ENCODE measurements around the gene NREP. TPM values are rescaled to one million over a fixed set of nuclear protein-coding genes. Genes with fewer than 3 reads are reported as not detected.
A peak's percentile ranks its signal among the peaks of the same experiment; 100 is the strongest.

NREP gene
- total and polyA plus RNA-seq, 8 donors, result 33.9 to 1,154 (median 1,003) TPM

DNA sequence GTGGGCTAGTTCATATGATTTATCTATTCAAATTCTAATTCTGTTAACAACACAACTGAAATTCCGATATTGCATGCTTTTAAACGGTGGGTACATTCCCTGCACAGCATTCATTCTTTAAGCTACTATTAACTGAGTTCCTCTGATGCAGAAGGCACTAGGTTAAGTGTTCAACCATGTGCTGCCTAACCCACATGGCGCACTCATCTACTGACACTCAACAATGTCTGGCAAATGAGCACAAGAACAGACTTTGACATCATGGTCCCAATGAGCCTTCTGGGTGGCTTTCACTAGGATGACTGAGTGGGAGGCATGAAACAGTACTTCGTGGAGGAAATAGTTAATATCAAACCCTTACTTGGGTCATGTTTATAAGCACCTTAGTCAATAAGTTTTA, 10.2 kb downstream of the NREP start:
- Histone ChIP-seq H3K36me3 (no peaks in the 10 kb centered on the region), H3K4me1 (peaks cover 11 to 13% of the 10 kb centered on the region in 2 donors), H3K4me3 (no peak overlapping the region), H3K27me3 (no peaks in the 10 kb centered on the region), H3K9me3 (no peaks in the 10 kb centered on the region), H3K27ac (no peak overlapping the region)
- DNase-seq (no peak), ATAC-seq (no peak)
- TF ChIP-seq, protein P1, sequence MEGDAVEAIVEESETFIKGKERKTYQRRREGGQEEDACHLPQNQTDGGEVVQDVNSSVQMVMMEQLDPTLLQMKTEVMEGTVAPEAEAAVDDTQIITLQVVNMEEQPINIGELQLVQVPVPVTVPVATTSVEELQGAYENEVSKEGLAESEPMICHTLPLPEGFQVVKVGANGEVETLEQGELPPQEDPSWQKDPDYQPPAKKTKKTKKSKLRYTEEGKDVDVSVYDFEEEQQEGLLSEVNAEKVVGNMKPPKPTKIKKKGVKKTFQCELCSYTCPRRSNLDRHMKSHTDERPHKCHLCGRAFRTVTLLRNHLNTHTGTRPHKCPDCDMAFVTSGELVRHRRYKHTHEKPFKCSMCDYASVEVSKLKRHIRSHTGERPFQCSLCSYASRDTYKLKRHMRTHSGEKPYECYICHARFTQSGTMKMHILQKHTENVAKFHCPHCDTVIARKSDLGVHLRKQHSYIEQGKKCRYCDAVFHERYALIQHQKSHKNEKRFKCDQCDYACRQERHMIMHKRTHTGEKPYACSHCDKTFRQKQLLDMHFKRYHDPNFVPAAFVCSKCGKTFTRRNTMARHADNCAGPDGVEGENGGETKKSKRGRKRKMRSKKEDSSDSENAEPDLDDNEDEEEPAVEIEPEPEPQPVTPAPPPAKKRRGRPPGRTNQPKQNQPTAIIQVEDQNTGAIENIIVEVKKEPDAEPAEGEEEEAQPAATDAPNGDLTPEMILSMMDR (IDR thresholded peaks at IDR 0.05), result no peak
- intact Hi-C loops (cut with DNase I), result no loop called here

- ATAC-seq (no peak), DNase-seq (no peak)
- no peaks in the 10 kb centered on the region for H3K36me3 ChIP-seq
- H3K27me3 ChIP-seq, result no peaks in the 10 kb centered on the region
- intact Hi-C loops (cut with DNase I), result no loop called here
- H3K4me1 ChIP-seq, result peaks cover 11 to 13% of the 10 kb centered on the region in 2 donors
- no peaks in the 10 kb centered on the region for H3K9me3 ChIP-seq
- TF ChIP-seq, protein P1 (IDR thresholded peaks at IDR 0.05), result no peak
- no peak overlapping the region for H3K27ac ChIP-seq
- no peak overlapping the region for H3K4me3 ChIP-seq
Measured at GRCh38 chr5:111745075-111745739, 11.8 kb downstream of the NREP start.

- TF ChIP-seq, protein P1 (IDR thresholded peaks at IDR 0.05), result no peak
- Histone ChIP-seq H3K9me3 (no peaks in the 10 kb centered on the region), H3K4me3 (no peak overlapping the region), H3K27me3 (no peaks in the 10 kb centered on the region), H3K27ac (peak overlapping the region in 1 of 2 donors; percentile 9), H3K36me3 (no peaks in the 10 kb centered on the region), H3K4me1 (peaks cover 11 to 13% of the 10 kb centered on the region in 2 donors)
- intact Hi-C loops (cut with DNase I), result no loop called here
- DNase-seq (no peak), ATAC-seq (no peak)
Measured at GRCh38 chr5:111744455-111744854, 12.5 kb downstream of the NREP start.

GRCh38 chr5:111743988-111744387, 13.0 kb downstream of the NREP start:
- ATAC-seq (no peak), DNase-seq (no peak)
- no peak overlapping the region for H3K27ac ChIP-seq
- no peak overlapping the region for H3K4me3 ChIP-seq
- H3K36me3 ChIP-seq, result no peaks in the 10 kb centered on the region
- intact Hi-C loops (cut with DNase I), result no loop called here
- H3K27me3 ChIP-seq, result no peaks in the 10 kb centered on the region
- TF ChIP-seq, protein P1 (IDR thresholded peaks at IDR 0.05), result no peak
- H3K4me1 ChIP-seq, result peaks cover 11 to 13% of the 10 kb centered on the region in 2 donors
- H3K9me3 ChIP-seq, result no peaks in the 10 kb centered on the region

- DNase-seq, result no peak
- Histone ChIP-seq H3K36me3 (no peaks in the 10 kb centered on the region), H3K4me3 (no peak overlapping the region), H3K9me3 (no peaks in the 10 kb centered on the region), H3K27me3 (no peaks in the 10 kb centered on the region), H3K4me1 (peaks cover 10 to 11% of the 10 kb centered on the region in 2 donors), H3K27ac (peak overlapping the region in 1 of 2 donors; percentile 29)
- ATAC-seq, result no peak
- intact Hi-C loops (cut with DNase I), result no loop called here
- TF ChIP-seq, protein P1 (IDR thresholded peaks at IDR 0.05), result no peak
Measured at GRCh38 chr5:111743512-111743911, 13.5 kb downstream of the NREP start.
